GM23248 (cell line): Measurements from ENCODE around the gene CYP4F12.

ENCODE experiments used
- EZH2 ChIP-seq: fragments of 200-600 bp; sonication (generic); IDR thresholded peaks from 2 replicates; pipeline ENCODE4 v1.6.1; 2018; ENCODE audit warnings: antibody characterized with exemption, mild to moderate bottlenecking; ENCODE audit not compliant: insufficient read depth, poor library complexity, severe bottlenecking
- EZH2phosphoT487 ChIP-seq: fragments of 200-600 bp; sonication (generic); IDR thresholded peaks from 2 replicates; pipeline ENCODE4 v1.6.1; 2018; ENCODE audit warnings: antibody characterized with exemption, moderate library complexity, mild to moderate bottlenecking, low read depth; ENCODE audit not compliant: insufficient read depth

- TF ChIP-seq EZH2 = no peak
- no peak for TF ChIP-seq EZH2phosphoT487
Measured at GRCh38 chr19:15640904-15641597, 31.8 kb upstream of the CYP4F12 start.
